Naive thymus-derived CD8-positive, alpha-beta T cell (primary cell): ENCODE data around the gene PPP1R14C. TPM values are rescaled to one million over a fixed set of nuclear protein-coding genes. Genes with fewer than 3 reads are reported as not detected.
"Not testable (repeated sequence)": the region's sequence is repeated elsewhere in the genome, so short reads cannot be mapped to it uniquely, and the experiment has no call there.

Experiments used
- ATAC-seq, 2 donors: fragments of 150-1000 bp; cut with Tn5 transposase in 1 of 2; sonication (Bioruptor Pico), chemical (Tn5 transposase) in 1 of 2; 1 replicate in 1 of 2; 2 replicates in 1 of 2; pipeline ENCODE4 v1.10.0; 2021; ENCODE audit warnings: mild to moderate bottlenecking in 2 of 2, moderate library complexity in 2 of 2
- POLR2A ChIA-PET: fragments of 350-600 bp; sonication (Branson Sonifier 250); formaldehyde crosslinking; loops from one replicate; lab custom pipeline; 2021; ENCODE audit warnings: antibody characterized with exemption; lab: Charles Lee
- DNase-seq, 10 donors: peaks; one replicate each; pipeline versions ENCODE4 v3.0.0 to v3.0.0-alpha.2; 2020 to 2022
- H3K27ac Mint-ChIP-seq, 10 donors: one replicate each; pipeline ENCODE4 v1.8.0; 2020 to 2022; ENCODE audit warnings: mild to moderate bottlenecking in 10 of 10, mixed read lengths in 10 of 10, moderate library complexity in 4 of 10, inconsistent platforms in 1 of 10
- H3K27me3 Mint-ChIP-seq, 5 donors: one replicate each; pipeline ENCODE4 v1.8.0; 2021 to 2022; ENCODE audit warnings: mixed read lengths in 5 of 5
- H3K36me3 Mint-ChIP-seq, 3 donors: one replicate each; pipeline ENCODE4 v1.8.0; 2020 to 2022; ENCODE audit warnings: mixed read lengths in 3 of 3, mild to moderate bottlenecking in 2 of 3, inconsistent platforms in 1 of 3
- H3K4me1 Mint-ChIP-seq, 4 donors: one replicate each; pipeline ENCODE4 v1.8.0; 2021 to 2022; ENCODE audit warnings: mixed read lengths in 4 of 4
- H3K4me3 Mint-ChIP-seq, 10 donors: one replicate each; pipeline ENCODE4 v1.8.0; 2020 to 2022; ENCODE audit warnings: mild to moderate bottlenecking in 10 of 10, mixed read lengths in 10 of 10, moderate library complexity in 6 of 10, inconsistent platforms in 1 of 10
- H3K9me3 Mint-ChIP-seq, 9 donors: one replicate each; pipeline ENCODE4 v1.8.0; 2020 to 2022; ENCODE audit warnings: mixed read lengths in 9 of 9, mild to moderate bottlenecking in 3 of 9, inconsistent platforms in 1 of 9, moderate library complexity in 1 of 9
- polyA plus RNA-seq, 3 donors: library from polyadenylated mRNA; unstranded; fragments of 300-500 nt; fragmentation: Illumina TruSeq; gene quantifications; one replicate each; pipeline ENCODE4 v1.2.3, GENCODE V29; 2021
- total RNA-seq, 8 experiments: library from RNA in 2 of 8; stranded (reverse) in 2 of 8; gene quantifications; one replicate each; pipeline ENCODE4 v1.2.3 and lab custom pipeline; 2021 to 2026

Gene PPP1R14C
- total and polyA plus RNA-seq, 5 experiments from 2014 or later, result 0.24 TPM; not detected in 4

DNA sequence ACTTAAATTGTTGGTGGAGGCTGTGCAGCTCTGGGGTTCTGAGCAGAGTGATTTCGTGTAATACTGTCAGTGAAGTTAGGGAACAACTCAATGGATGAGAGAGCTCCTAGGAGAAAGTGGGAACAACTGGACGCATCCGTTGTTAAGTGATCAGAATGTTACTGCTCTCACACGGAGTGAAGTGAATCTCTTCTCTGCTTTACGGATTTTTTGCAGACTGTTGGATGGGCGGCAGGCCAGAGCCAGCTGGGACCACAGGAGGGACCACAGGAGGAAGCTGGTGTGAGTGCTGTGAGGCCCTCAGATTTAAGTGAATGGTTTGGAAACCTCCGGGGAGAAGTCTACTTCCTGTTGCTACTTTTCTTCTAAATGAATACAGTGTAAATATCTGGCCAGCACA is 23.7 kb upstream of the PPP1R14C start:
- H3K27me3 Mint-ChIP-seq, result peaks cover 0 to 16% (median 10%) of the 10 kb centered on the region in 5 donors
- H3K27ac Mint-ChIP-seq, result peak overlapping the region in 2 of 10 donors; percentile 22 to 54
- ATAC-seq, result no peak
- no peak for DNase-seq
- no peak overlapping the region for H3K4me3 Mint-ChIP-seq
- no peaks in the 10 kb centered on the region for H3K36me3 Mint-ChIP-seq
- H3K4me1 Mint-ChIP-seq, result peaks cover 5 to 15% (median 9%) of the 10 kb centered on the region in 4 donors
- POLR2A ChIA-PET, result no interaction called here
- peaks cover 0 to 2% (median 0%) of the 10 kb centered on the region in 9 donors for H3K9me3 Mint-ChIP-seq

DNA sequence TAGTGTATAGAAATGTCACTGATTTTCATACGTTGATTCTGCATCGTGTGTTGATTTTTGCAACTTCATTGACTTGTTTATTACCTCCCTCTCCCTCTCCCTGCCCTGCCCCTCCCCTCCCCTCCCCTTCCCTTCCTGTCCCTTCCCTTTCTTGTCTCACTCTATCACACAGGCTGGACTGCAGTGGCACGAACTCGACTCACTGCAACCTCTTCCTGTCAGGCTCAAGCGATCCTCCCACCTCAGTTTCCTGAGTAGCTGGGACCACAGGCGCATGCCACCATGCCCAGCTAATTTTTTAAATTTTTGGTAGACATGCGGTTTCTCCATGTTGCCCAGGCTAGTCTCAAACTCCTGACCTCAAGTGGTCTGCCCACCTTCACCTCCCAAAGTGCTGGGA is 19.2 kb upstream of the PPP1R14C start:
- Mint-ChIP-seq H3K27ac (no peak overlapping the region), H3K9me3 (no peaks in the 10 kb centered on the region), H3K4me3 (no peak overlapping the region), H3K4me1 (peaks cover 5 to 15% (median 9%) of the 10 kb centered on the region in 4 donors), H3K27me3 (peaks cover 5 to 31% (median 15%) of the 10 kb centered on the region in 5 donors), H3K36me3 (no peaks in the 10 kb centered on the region)
- POLR2A ChIA-PET, result interaction anchor here (0.6 kb wide), 1 partner anchor 45 kb away, joined by 3 read pairs; no protein-coding TSS in a partner anchor
- ATAC-seq (no peak), DNase-seq (no peak)

DNA sequence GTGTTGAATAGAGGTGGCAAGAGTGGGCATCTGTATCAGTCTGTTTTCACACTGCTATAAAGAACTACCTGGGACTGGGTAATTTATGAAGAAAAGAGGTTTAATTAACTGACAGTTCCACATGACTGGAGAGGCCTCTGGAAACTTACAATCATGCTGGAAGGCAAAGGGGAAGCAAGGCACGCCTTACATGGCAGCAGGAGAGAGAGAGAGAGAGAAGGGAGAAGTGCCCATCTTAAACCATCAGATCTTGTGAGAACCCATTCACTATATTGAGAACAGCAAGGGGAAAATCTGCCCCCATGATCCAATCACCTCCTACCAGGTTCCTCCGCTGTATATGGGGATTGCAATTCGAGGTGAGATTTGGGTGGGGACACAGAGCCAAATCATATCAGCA is 18.6 kb upstream of the PPP1R14C start:
- H3K27me3 Mint-ChIP-seq, result peaks cover 5 to 31% (median 15%) of the 10 kb centered on the region in 5 donors
- ATAC-seq, result no peak

DNA sequence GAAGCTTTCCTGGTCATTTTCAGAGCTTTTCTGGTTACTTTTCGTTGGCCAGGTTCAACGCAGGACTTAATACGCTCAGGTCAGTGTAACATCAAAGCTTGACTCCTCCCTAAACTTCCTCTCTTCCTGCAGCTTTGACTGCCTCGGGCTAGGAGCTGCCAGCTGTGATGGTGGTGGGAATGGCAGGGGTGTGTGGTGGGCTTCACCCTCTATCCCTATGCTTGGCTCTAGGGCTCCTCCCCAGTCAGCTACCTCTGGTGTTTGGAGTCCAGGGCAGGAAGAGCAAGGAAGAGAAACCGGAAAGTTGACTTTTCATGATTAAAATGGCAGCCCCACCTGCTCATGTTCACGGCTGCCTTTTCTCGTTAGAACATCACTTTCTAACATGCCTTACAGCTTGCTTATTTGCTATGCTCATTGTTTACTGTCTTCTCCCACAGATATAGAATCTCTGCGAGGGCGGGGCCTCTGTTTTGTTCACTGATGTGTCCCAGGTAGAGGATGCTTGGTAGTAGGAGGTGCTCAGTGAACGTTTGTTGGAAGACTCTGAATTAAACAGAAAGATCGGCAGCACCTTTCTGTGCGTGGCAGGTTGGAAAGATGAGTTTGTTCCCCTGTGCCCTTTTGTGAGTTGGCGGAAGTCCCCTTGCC is 16.1 kb upstream of the PPP1R14C start:
- Mint-ChIP-seq H3K36me3 (no peaks in the 10 kb centered on the region), H3K27ac (no peak overlapping the region)

More for the DNA sequence above, 18.6 kb upstream of the PPP1R14C start:
- peaks cover 2 to 10% (median 6%) of the 10 kb centered on the region in 4 donors for H3K4me1 Mint-ChIP-seq
- no peaks in the 10 kb centered on the region for H3K36me3 Mint-ChIP-seq
- no peaks in the 10 kb centered on the region for H3K9me3 Mint-ChIP-seq
- DNase-seq, result no peak
- POLR2A ChIA-PET, result no interaction called here
- H3K4me3 Mint-ChIP-seq, result no peak overlapping the region
- no peak overlapping the region for H3K27ac Mint-ChIP-seq

DNA sequence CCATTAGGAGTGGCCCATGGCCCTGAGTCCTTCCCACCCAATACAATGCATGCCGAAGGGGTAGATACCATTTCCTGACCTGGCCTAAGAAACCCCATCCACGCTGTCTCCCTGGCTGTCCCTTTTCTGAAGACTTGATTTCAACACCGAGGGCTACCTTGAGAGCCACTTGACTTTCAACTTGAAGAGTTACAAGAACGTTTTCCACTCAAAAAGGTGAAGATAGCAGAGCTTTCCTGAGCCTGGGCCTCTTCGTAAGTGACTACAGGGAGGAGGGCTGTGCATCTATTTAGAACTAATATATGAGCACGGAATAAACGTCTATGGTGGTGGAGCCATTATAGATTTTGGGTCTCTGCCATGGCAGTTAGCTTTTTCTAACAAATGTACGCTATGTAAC is 14.4 kb upstream of the PPP1R14C start:
- no peak for ATAC-seq
- POLR2A ChIA-PET, result no interaction called here
- H3K27ac Mint-ChIP-seq, result peak overlapping the region in 1 of 10 donors; percentile 56
- no peaks in the 10 kb centered on the region for H3K9me3 Mint-ChIP-seq
- H3K36me3 Mint-ChIP-seq, result no peaks in the 10 kb centered on the region
- DNase-seq, result no peak
- peaks cover 5 to 29% (median 12%) of the 10 kb centered on the region in 5 donors for H3K27me3 Mint-ChIP-seq
- peaks cover 0 to 4% (median 0%) of the 10 kb centered on the region in 4 donors for H3K4me1 Mint-ChIP-seq
- H3K4me3 Mint-ChIP-seq, result no peak overlapping the region

More for the DNA sequence above, 16.1 kb upstream of the PPP1R14C start:
- Mint-ChIP-seq H3K4me3 (no peak overlapping the region), H3K4me1 (peaks cover 0 to 4% (median 0%) of the 10 kb centered on the region in 4 donors), H3K27me3 (peaks cover 5 to 31% (median 15%) of the 10 kb centered on the region in 5 donors), H3K9me3 (no peaks in the 10 kb centered on the region)
- ATAC-seq (no peak), DNase-seq (no peak)
- POLR2A ChIA-PET, result no interaction called here

DNA sequence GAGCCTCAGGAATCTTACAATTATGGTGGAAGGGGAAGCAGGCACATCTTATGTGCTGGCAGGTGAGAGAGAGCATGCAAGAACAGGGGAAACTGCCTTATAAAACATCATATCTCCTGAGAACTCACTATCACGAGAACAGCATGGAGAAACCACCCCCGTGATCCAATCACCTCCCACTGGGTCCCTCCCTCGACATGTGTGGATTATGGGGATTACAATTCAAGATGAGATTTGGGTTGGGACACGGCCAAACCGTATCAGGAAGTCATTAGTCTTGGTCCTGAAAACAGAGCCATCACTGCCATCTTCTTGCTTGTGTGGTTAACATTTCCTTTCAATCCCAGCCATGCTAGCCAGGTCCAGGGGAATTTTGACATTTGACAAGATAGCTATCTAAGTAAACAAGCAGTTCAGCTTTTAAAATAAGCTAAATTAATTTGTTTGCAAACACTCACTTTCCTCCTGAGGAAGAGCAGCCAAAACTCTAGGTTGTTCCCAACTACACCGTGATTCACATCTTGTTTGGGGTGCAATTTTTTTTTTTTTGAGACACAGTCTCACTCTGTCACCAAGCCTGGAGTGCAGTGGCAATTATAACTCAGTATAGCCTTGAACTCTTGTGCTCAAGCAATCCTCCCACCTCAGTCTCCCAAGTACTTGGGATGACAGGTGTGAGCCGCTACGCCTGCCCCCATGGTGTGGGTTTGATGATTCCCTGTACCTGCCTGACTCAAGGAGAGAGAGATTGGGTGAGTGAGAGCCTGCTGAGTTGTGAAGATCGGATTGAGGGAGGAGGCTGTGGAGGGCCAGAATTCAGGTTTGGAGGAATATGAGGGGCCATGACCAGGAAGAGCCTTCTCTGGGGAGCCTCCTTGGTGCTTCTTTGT is 13.0 kb upstream of the PPP1R14C start:
- H3K4me1 Mint-ChIP-seq, result peaks cover 0 to 2% (median 0%) of the 10 kb centered on the region in 4 donors
- H3K27me3 Mint-ChIP-seq, result peaks cover 2 to 17% (median 12%) of the 10 kb centered on the region in 5 donors
- DNase-seq (no peak), ATAC-seq (no peak)
- no peaks in the 10 kb centered on the region for H3K9me3 Mint-ChIP-seq
- no peak overlapping the region for H3K4me3 Mint-ChIP-seq
- no peaks in the 10 kb centered on the region for H3K36me3 Mint-ChIP-seq
- peak overlapping the region in 1 of 10 donors; percentile 21 for H3K27ac Mint-ChIP-seq
- POLR2A ChIA-PET, result no interaction called here

DNA sequence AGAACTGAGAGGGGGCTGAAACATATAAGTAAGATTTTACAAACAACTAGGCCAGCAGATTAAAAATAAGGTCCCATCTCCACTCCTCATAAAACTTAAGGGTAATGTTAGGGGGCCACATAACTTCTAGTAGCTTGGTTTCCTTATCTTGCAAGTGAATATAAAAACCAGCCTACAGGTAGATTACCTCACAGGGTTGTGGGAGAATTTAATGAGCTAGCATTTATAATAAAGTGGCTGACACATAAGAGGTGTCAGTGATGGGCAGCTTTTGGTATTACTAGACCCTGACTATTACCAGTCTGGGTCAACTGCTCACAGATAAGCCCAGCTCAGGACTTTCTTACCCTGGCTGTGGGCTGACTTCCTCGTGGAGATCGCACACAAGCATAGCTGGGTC is 9.2 kb upstream of the PPP1R14C start:
- H3K4me3 Mint-ChIP-seq, result no peak overlapping the region
- peaks cover 0 to 3% (median 0%) of the 10 kb centered on the region in 9 donors for H3K9me3 Mint-ChIP-seq
- peaks cover 6 to 36% (median 17%) of the 10 kb centered on the region in 5 donors for H3K27me3 Mint-ChIP-seq
- POLR2A ChIA-PET, result no interaction called here
- no peak for ATAC-seq
- no peak for DNase-seq
- peaks cover 0 to 2% (median 0%) of the 10 kb centered on the region in 4 donors for H3K4me1 Mint-ChIP-seq
- peak overlapping the region in 1 of 10 donors; percentile 15 for H3K27ac Mint-ChIP-seq
- no peaks in the 10 kb centered on the region for H3K36me3 Mint-ChIP-seq

DNA sequence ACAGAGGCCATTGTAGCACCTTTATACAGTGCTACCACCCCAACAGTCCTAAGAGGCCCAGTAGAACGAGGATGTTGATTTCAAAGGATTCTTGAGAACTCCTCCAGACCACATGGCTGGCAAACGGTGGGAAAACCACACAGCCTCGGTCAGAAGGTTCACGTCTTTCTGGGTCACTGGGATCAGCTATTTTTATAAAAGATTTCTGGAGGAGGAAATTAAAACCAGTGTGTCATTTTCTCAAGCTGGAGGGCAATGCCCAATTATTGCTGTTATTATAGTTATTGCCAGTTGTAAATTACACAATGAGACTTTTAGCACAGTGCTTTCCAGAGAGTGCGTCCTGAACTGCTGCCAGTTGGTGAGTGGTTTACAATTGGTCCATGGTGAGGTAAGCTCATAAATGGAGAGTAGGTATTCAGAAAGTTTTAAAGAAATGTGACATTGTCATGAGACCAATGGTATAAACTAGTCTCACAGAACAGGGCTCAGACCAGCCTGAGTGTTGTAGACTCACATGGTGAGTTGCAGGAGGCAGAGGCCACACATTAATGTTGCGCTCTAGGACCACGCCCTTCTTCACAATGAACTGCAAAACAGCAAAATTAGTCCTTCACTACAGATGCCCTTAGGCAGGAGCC is 8.4 kb upstream of the PPP1R14C start:
- Mint-ChIP-seq H3K9me3 (peaks cover 0 to 3% (median 0%) of the 10 kb centered on the region in 9 donors), H3K27ac (no peak overlapping the region), H3K4me1 (peaks cover 0 to 2% (median 0%) of the 10 kb centered on the region in 4 donors), H3K4me3 (no peak overlapping the region), H3K27me3 (peaks cover 8 to 40% (median 18%) of the 10 kb centered on the region in 5 donors), H3K36me3 (no peaks in the 10 kb centered on the region)
- POLR2A ChIA-PET, result no interaction called here
- ATAC-seq (no peak), DNase-seq (no peak)

DNA sequence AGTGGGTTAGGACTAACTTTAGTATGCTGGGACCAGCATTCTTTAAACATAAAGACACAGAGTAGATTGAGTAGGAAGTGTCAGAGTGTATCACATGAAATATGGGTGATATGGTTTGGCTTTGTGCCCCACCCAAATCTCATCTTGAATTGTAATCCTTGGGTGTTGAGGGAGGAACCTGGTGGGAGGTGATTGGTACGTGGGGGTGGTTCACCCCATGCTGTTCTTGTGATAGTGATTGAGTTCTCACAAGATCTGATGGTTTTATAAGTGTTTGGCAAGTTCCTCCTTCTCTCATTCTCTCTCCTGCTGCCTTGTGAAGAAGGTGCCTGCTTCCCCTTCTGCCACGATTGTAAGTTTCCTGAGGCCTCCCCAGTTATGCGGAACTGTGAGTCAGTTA is 5.1 kb upstream of the PPP1R14C start:
- H3K9me3 Mint-ChIP-seq, DNase-seq, H3K4me3 Mint-ChIP-seq, ATAC-seq, H3K36me3 Mint-ChIP-seq, POLR2A ChIA-PET, H3K4me1 Mint-ChIP-seq, H3K27ac Mint-ChIP-seq: not testable (repeated sequence)
- H3K27me3 Mint-ChIP-seq, result peaks cover 18 to 61% (median 38%) of the 10 kb centered on the region in 5 donors

DNA sequence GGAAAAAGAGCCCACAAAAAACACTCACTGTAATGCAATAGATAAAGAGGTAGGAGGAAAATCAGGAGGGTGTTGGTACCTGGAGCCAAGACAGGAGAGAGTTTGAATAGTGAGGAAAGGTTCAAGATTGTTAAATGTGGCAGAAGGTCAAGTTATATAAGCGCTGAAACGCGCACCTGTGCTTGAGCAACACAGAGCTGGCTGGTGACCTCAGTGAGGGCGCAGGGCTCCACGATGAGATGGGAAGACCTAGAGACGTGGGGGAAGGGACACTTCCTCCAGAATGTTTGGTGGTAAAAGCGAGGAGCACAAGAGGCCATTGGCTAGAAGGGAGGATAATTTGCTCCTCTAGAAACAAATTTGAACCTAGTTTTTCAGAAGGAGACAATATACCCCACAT is 4.2 kb upstream of the PPP1R14C start:
- H3K4me1 Mint-ChIP-seq, result peaks cover 0 to 8% (median 6%) of the 10 kb centered on the region in 4 donors
- no peak overlapping the region for H3K4me3 Mint-ChIP-seq
- H3K27ac Mint-ChIP-seq, result no peak overlapping the region
- POLR2A ChIA-PET, result no interaction called here
- peaks cover 18 to 61% (median 38%) of the 10 kb centered on the region in 5 donors for H3K27me3 Mint-ChIP-seq
- DNase-seq (no peak), ATAC-seq (no peak)
- peaks cover 0 to 3% (median 0%) of the 10 kb centered on the region in 9 donors for H3K9me3 Mint-ChIP-seq
- no peaks in the 10 kb centered on the region for H3K36me3 Mint-ChIP-seq

DNA sequence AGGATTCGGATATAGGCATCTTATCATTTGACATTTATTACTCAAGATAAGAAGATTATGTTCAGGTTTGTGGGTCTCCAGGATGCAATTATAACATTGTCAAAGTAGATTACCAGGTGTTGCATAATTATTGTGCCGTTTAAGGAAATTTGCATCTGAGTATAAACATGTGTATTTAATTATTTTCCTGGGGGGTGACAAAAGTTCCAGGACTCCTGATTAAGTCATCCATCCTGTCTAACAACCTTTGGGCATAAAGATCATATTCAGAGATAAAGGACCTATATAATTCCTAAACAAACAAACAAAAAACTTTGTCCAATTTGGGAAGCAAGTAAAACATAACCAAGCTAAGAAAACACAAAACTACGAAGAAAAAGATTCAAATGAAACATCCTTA is 3.3 kb upstream of the PPP1R14C start:
- H3K27ac Mint-ChIP-seq, result no peak overlapping the region
- H3K36me3 Mint-ChIP-seq, result no peaks in the 10 kb centered on the region
- H3K4me1 Mint-ChIP-seq, result peaks cover 0 to 14% (median 9%) of the 10 kb centered on the region in 4 donors
- no peak overlapping the region for H3K4me3 Mint-ChIP-seq
- peaks cover 23 to 69% (median 44%) of the 10 kb centered on the region in 5 donors for H3K27me3 Mint-ChIP-seq
- ATAC-seq (no peak), DNase-seq (no peak)
- POLR2A ChIA-PET, result no interaction called here
- H3K9me3 Mint-ChIP-seq, result peaks cover 0 to 3% (median 0%) of the 10 kb centered on the region in 9 donors

DNA sequence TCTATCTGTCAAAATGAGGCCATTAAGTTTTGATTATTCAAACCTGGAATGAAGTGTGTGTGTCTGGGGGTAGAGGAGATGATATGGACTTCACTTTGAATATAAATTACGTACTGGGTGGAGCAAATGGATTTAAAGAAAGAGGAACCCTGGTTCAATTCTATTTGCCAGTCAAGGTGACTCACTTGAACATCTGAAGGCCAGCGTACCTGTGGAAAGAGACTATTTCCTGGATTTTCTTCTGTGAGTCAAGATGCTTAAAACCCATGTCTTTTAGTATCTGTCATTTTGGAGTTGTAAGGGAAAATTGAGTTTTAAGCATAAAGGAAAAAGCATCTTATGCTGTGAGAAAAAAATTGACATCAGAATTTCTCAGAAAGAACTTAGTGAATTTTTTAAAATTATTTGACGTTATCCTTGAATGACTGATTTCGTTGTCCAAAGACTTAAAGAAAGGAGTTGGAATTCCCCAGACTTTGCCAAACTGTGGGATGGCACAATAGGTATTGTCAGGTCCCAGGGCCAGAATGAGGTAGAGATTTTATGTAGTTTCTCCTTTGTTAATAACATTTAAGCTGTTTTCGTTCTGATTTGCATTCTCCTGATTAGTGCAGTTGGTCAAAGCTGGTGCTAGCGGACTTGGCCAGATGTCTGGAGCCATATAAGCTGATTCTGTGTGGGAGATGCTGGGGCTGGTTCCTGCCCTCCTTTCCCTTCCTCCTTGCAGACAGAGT is 2.4 kb upstream of the PPP1R14C start:
- H3K4me1 Mint-ChIP-seq, result peaks cover 0 to 14% (median 10%) of the 10 kb centered on the region in 4 donors
- no peaks in the 10 kb centered on the region for H3K36me3 Mint-ChIP-seq
- no peak overlapping the region for H3K27ac Mint-ChIP-seq
- POLR2A ChIA-PET, result no interaction called here
- DNase-seq (no peak), ATAC-seq (no peak)
- peaks cover 29 to 75% (median 52%) of the 10 kb centered on the region in 5 donors for H3K27me3 Mint-ChIP-seq
- H3K4me3 Mint-ChIP-seq, result no peak overlapping the region
- H3K9me3 Mint-ChIP-seq, result peaks cover 0 to 3% (median 0%) of the 10 kb centered on the region in 9 donors
